Ovary (tissue), 9 donors: ENCODE data around the gene RBKS. TPM values are rescaled to one million over a fixed set of nuclear protein-coding genes. Genes with fewer than 3 reads are reported as not detected.

Experiments
- DNase-seq, 5 donors: peaks; one replicate each; pipeline ENCODE4 v3.0.0-alpha.2; 2019 to 2020
- H3K27ac ChIP-seq, 2 donors: fragments of 200-600 bp; one replicate each; pipeline versions ENCODE4 v1.5.1 to v1.8.0; 2019 to 2022
- H3K27me3 ChIP-seq: fragments of 200-600 bp; one replicate; pipeline ENCODE4 v1.8.0; 2022
- H3K36me3 ChIP-seq: fragments of 200-600 bp; sonication (generic); one replicate; pipeline ENCODE4 v1.5.1; 2019
- H3K4me1 ChIP-seq: one replicate; pipeline ENCODE4 v1.8.1; 2013; ENCODE audit warnings: mild to moderate bottlenecking, moderate library complexity; ENCODE audit not compliant: insufficient read depth
- H3K4me3 ChIP-seq: fragments of 200-600 bp; sonication (generic); one replicate; pipeline ENCODE4 v1.5.1; 2017
- H3K9me3 ChIP-seq, 2 donors: fragments of 200-600 bp in 1 of 2; sonication (generic) in 1 of 2; one replicate each; pipeline versions ENCODE4 v1.5.1 to v1.8.1; 2013 to 2019; ENCODE audit warnings: mild to moderate bottlenecking in 1 of 2, moderate library complexity in 1 of 2
- EP300 ChIP-seq: sonication (generic); formaldehyde crosslinking; IDR thresholded peaks from one replicate; pipeline ENCODE4 v1.6.1; 2017; ENCODE audit warnings: antibody characterized with exemption
- POLR2A ChIP-seq: fragments of 450-650 bp; IDR thresholded peaks from one replicate; pipeline ENCODE4 v1.6.1; 2017; ENCODE audit warnings: antibody characterized with exemption, mild to moderate bottlenecking, moderate library complexity
- WGBS, 3 donors: extraction: QIAGEN DNeasy Blood & Tissue Kit in 1 of 3; methylation state at CpG; one replicate each; pipeline versions ENCODE4 v1.1.5 to v1.1.7; 2013 to 2017; 5-methylcytosine and 5-hydroxymethylcytosine counted together
- intact Hi-C, 4 donors: fragments of 100-400 bp; cut with DNase I; formaldehyde crosslinking; loops; one replicate each; pipeline versions ENCODE4 v1.11.0 to v1.15.1; 2022 to 2023
- polyA plus RNA-seq, 2 donors: library from polyadenylated mRNA; stranded (reverse); fragments of 200-250 nt in 1 of 2; fragments of 350-450 nt in 1 of 2; fragmentation: Illumina TruSeq in 1 of 2; extraction: RNeasy Lipid Tissue Mini Kit (QIAGEN cat#74804) in 1 of 2; gene quantifications; one replicate each; pipeline ENCODE4 v1.2.3, GENCODE V29; 2013 to 2014
- total RNA-seq, 7 donors: library from RNA; depleted of rRNA in 2 of 7; stranded (reverse); fragments of >200 nt in 2 of 7; fragmentation: NEBNext Ultra II Directional in 3 of 7; extraction: Animal tissue kit (Norgen Biotek cat#: 25700) in 3 of 7; gene quantifications; one replicate each; pipeline versions ENCODE4 v1.1.0 to v1.2.4, GENCODE V29; 2016 to 2023
- TF ChIP-seq, protein P1 (sequence below), 3 donors: fragments of 450-650 bp in 2 of 3; fragments of 200-600 bp in 1 of 3; IDR thresholded peaks; one replicate each; pipeline versions ENCODE4 v1.5.1 to v1.8.0; 2016 to 2022; ENCODE audit warnings: antibody characterized with exemption in 3 of 3, mild to moderate bottlenecking in 1 of 3
- donor health status: DM: no; HTN: no; CAD: no; lungs with moderate emphysema.
- donor health status: DM: no; HTN: no; CAD: no.
- donor health status: Bipolar disorder and iron deficiency.
- donor health status: DM: yes; HTN: yes; CAD: no.
- donor health status: DM: no; HTN: no; CAD: no.
- donor health status: DM: yes; HTN: yes; CAD: no.

Gene RBKS
- total and polyA plus RNA-seq, 9 donors, result 1.9 to 32.9 (median 4.0) TPM

DNA sequence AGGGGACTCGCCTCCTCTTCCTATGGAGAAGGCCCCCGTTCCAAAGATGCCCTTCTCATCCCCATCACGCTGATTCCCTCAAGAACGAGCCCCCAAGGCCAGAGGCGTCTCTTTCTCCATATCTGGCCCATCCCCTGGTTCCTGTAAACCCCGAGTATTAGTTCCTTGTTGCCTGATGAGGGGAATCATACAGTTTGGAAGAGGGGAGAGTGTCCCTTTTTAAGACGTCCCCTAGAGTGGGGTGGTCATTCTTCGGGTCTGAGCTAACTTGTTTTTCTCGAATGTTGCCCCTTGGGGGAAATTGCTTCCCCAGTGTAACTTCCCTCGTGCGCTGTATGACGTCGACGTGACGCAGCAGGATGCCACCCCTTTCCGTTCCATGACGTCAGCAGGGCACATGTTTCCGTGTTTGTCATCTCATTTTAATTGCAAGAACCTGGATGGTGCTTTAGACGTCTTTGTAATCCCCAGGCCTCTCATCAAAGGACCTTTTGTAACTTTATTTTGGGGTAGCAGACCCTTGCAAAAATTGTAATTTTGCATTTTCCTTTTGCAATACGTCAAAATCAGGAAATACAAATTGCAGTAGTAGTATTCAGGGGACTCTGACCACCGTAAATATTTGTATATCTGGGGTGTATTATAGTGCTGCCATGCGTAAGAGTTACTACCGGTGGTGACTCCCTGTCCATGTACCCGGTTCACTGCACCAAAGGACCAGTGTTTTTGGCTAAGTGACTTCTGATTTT is 911 bp upstream of the RBKS start:
- Histone ChIP-seq H3K27ac (peak overlapping the region; percentile 76 to 97), H3K4me3 (peak overlapping the region; percentile 87), H3K36me3 (no peaks in the 10 kb centered on the region), H3K9me3 (no peaks in the 10 kb centered on the region), H3K4me1 (peaks cover 3% of the 10 kb centered on the region), H3K27me3 (peaks cover 3% of the 10 kb centered on the region)
- peak; percentile 83 to 93 (median 89) for DNase-seq
- TF ChIP-seq, protein P1, sequence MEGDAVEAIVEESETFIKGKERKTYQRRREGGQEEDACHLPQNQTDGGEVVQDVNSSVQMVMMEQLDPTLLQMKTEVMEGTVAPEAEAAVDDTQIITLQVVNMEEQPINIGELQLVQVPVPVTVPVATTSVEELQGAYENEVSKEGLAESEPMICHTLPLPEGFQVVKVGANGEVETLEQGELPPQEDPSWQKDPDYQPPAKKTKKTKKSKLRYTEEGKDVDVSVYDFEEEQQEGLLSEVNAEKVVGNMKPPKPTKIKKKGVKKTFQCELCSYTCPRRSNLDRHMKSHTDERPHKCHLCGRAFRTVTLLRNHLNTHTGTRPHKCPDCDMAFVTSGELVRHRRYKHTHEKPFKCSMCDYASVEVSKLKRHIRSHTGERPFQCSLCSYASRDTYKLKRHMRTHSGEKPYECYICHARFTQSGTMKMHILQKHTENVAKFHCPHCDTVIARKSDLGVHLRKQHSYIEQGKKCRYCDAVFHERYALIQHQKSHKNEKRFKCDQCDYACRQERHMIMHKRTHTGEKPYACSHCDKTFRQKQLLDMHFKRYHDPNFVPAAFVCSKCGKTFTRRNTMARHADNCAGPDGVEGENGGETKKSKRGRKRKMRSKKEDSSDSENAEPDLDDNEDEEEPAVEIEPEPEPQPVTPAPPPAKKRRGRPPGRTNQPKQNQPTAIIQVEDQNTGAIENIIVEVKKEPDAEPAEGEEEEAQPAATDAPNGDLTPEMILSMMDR (IDR thresholded peaks at IDR 0.05), result peak in 1 of 3 donors; percentile 3
- peak; percentile 3 for TF ChIP-seq POLR2A
- TF ChIP-seq EP300, result peak; percentile 91
- 12 to 15% (median 12%) methylated on average over 24 of the region's 24 CpGs for WGBS, 3 donors
- intact Hi-C loops, result loop anchor here (2.0 to 10.0 kb wide), 5 partner anchors 64 to 506 kb away; partner anchors contain the start of gene FOSL2 (in 2 of the 4)

DNA sequence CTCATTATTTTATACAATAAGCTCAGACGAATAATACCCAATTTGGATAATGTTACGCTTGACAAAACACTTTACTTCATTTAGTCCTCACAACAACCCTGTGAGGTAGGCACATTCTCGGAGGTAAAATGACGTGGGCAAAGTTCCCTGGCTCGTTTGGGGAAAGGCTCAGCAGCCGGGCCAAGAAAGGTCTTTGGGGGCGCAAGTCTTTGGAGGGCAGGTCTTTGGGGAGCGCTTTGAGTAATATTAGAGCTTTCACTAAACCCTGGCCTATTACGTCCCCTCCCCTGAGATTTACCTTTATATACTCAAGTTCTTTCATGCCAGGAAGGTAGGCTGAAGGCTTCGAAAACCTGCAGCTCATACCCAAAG is 427 bp downstream of the RBKS start:
- TF ChIP-seq, protein P1 (IDR thresholded peaks at IDR 0.05), result no peak
- no peak for TF ChIP-seq POLR2A
- TF ChIP-seq EP300, result no peak
- no peaks in the 10 kb centered on the region for H3K36me3 ChIP-seq
- intact Hi-C loops, result loop anchor here (2.0 to 10.0 kb wide), 6 partner anchors 65 to 508 kb away; partner anchors contain the start of gene FOSL2 (in 2 of the 4)
- H3K27ac ChIP-seq, result peak overlapping the region; percentile 76 to 97
- WGBS, 3 donors, result 7 to 17% (median 9%) methylated on average over 10 of the region's 10 CpGs
- peak overlapping the region; percentile 87 for H3K4me3 ChIP-seq
- peak in 4 of 5 donors; percentile 29 to 56 (median 42) for DNase-seq
- peaks cover 3% of the 10 kb centered on the region for H3K4me1 ChIP-seq
- no peaks in the 10 kb centered on the region for H3K9me3 ChIP-seq
- H3K27me3 ChIP-seq, result peaks cover 3% of the 10 kb centered on the region

DNA sequence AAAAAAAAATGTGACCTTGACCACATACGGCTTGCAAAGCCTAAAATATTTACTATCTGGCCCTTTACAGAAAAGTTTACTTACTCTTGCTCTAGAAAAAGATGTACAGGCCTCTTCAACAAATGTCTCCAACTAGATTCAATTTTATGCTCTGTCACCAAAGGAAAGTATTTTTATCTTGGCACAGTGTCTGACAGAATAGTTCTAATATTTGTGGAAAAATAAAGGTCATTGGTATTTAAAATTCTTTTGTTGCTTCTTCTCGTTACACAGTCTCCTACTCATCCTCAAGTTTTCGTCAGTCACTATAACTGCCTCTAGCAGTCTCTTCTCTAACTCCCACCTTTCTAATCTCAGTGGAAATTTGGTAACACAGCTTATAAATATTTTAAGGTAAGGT is 1.4 kb downstream of the RBKS start:
- Histone ChIP-seq H3K27me3 (peaks cover 3% of the 10 kb centered on the region), H3K27ac (peak overlapping the region in 1 of 2 donors; percentile 97), H3K36me3 (no peaks in the 10 kb centered on the region), H3K4me1 (peaks cover 3% of the 10 kb centered on the region), H3K9me3 (no peaks in the 10 kb centered on the region), H3K4me3 (no peak overlapping the region)
- 7 to 12% (median 8%) methylated on average over 3 of the region's 3 CpGs for WGBS, 3 donors
- TF ChIP-seq, protein P1 (IDR thresholded peaks at IDR 0.05), result no peak
- TF ChIP-seq EP300 (no peak), POLR2A (no peak)
- intact Hi-C loops, result loop anchor here in 1 of 4 donors (10.0 kb wide), 1 partner anchor 174 kb away; no protein-coding TSS in a partner anchor
- no peak for DNase-seq

DNA sequence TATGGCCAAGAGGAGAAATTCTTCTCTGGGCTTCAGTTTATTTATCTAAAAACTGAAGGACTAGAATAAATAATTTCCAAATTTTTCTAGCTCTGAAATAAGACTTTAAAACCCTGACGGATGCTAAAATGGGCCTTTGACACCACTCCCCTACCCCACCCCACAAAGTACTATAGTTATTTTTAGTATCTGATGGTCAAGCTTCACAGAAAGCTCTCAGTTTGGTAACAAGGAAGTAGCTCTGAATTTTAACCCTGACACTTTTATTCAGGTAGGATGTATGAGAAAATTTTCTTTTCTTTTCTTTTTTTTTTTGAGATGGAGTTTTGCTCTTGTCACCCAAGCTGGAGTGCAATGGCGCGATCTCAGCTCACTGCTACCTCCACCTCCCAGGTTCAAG is 2.4 kb downstream of the RBKS start:
- Histone ChIP-seq H3K27ac (peak overlapping the region in 1 of 2 donors; percentile 97), H3K9me3 (no peaks in the 10 kb centered on the region), H3K36me3 (no peaks in the 10 kb centered on the region), H3K27me3 (peaks cover 3% of the 10 kb centered on the region), H3K4me3 (no peak overlapping the region), H3K4me1 (peaks cover 3% of the 10 kb centered on the region)
- TF ChIP-seq EP300, result no peak
- TF ChIP-seq, protein P1 (IDR thresholded peaks at IDR 0.05), result no peak
- TF ChIP-seq POLR2A, result no peak
- DNase-seq, result no peak
- intact Hi-C loops, result loop anchor here in 1 of 4 donors (10.0 kb wide), 1 partner anchor 173 kb away; no protein-coding TSS in a partner anchor
- 79 to 81% (median 81%) methylated on average over 3 of the region's 3 CpGs for WGBS, 3 donors
